GM10266 (cell line): ENCODE results near the gene MLEC.
A peak's percentile ranks its signal among the peaks of the same experiment; 100 is the strongest.

Experiments
- DNase-seq: peaks from one replicate; pipeline ENCODE4 v3.0.0; 2012; ENCODE audit errors: extremely low spot score
- TF ChIP-seq, protein P1 (sequence below): IDR thresholded peaks from 2 replicates; pipeline ENCODE4 v1.5.1; 2012; ENCODE audit warnings: mild to moderate bottlenecking, low read depth; ENCODE audit not compliant: control insufficient read depth, insufficient read depth; ENCODE audit errors: missing control alignments

The MLEC gene

DNA sequence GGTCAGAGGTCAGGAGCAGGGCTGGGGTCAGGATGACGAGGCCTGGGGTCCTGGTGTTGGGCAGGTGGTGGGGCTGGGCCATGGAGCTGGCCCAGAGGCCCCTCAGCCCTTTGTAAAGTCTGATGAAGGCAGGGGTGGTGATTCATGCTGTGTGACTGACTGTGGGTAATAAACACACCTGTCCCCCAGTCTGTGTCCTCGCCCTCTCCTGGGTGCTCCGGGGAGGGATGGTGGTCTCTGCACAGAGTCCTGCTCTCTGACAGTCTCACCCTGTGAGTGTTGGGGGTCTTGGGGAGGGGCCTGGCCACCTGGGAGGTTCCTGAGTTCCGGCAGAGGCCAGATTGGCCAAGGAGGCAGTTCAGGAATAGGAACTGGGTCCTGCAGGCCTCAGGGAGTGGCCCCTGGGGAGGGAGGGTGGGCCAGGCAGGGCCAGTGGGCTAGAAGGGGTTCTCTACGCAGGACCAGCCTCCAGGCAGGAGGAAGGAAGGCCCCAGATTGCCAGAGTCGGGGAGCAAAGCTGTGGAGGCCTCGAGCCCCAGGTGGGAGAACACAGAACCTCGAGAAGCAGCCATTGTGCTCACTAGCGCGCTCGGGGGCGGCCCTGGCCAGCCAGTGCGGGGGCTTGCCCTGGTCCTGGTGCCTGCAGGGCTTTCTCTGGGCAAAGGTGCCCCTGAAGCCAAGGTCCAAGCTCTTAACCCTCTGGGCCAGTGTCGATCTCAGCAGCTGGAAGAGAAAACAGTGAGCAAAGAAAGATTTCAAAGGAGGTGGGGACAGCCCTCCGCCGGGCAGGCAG lies 53.1 kb downstream of the MLEC start:
- TF ChIP-seq, protein P1, sequence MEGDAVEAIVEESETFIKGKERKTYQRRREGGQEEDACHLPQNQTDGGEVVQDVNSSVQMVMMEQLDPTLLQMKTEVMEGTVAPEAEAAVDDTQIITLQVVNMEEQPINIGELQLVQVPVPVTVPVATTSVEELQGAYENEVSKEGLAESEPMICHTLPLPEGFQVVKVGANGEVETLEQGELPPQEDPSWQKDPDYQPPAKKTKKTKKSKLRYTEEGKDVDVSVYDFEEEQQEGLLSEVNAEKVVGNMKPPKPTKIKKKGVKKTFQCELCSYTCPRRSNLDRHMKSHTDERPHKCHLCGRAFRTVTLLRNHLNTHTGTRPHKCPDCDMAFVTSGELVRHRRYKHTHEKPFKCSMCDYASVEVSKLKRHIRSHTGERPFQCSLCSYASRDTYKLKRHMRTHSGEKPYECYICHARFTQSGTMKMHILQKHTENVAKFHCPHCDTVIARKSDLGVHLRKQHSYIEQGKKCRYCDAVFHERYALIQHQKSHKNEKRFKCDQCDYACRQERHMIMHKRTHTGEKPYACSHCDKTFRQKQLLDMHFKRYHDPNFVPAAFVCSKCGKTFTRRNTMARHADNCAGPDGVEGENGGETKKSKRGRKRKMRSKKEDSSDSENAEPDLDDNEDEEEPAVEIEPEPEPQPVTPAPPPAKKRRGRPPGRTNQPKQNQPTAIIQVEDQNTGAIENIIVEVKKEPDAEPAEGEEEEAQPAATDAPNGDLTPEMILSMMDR = no peak
- DNase-seq = peak; percentile 23

DNA sequence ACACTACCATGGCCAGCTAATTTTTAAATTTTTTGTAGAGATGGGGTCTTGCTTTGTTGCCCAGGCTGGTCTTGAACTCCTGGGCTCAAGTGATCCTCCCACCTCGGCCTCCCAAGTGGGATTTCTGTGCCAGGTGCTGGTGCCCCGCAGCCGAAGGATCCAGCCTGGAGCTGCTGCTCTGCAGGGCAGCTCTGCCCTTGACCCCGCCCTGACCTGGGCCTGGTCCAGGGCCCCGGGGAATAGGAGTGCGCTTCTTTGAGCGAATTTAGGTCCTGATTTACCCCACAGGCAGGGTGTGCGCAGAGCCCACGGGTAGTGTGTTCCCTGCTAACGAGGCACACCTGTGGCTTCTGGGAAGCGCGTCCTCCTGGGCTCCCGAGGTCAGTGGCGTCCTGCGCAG lies 53.9 kb downstream of the MLEC start:
- TF ChIP-seq, protein P1 = no peak
- no peak for DNase-seq

DNA sequence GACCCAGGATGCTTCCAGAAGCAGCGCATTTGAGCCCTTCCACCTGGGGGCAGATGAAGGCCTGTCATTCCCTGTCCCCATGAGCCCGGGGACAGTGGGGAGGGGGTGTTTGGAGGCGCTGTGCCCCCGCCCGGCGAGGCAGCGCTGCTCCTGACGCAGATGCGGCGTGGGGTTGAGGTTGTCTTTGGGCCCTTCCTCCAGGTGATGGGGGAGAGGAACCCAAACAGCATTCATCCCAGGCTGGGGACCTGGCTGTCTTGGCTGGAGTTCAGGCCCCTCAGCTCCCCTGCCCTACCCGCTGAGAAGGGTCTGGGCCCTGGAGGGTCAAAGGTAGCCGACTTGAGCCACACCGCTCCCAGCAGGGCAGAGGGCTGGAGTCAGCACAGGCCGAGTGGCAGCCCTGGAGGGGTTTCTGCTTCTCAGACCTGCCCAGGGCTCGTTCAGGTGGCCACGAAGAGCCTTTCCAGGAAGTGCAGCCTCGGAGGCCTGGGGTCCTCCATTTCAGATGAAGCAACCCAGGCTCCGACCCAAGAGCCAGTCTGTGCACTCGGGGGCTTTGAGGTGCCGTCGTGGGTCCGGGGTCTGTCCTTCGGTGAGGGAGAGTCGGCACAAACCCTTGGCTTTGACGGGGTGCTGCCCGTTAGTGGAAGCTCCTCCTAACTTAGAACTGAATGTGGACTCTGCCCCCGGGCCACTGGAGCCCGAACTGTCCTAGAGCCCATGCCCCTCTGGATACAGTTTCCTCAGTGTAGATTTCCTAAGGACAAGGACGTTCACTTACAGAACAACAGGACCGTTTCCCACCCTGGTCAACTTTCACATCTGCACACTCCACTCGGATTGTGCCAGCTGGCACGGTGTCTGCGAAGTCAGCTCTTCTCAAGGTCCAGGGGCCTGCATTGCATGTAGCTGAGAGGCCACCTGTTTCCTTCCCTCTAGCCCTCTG lies 54.8 kb downstream of the MLEC start:
- TF ChIP-seq, protein P1 = no peak
- no peak for DNase-seq

DNA sequence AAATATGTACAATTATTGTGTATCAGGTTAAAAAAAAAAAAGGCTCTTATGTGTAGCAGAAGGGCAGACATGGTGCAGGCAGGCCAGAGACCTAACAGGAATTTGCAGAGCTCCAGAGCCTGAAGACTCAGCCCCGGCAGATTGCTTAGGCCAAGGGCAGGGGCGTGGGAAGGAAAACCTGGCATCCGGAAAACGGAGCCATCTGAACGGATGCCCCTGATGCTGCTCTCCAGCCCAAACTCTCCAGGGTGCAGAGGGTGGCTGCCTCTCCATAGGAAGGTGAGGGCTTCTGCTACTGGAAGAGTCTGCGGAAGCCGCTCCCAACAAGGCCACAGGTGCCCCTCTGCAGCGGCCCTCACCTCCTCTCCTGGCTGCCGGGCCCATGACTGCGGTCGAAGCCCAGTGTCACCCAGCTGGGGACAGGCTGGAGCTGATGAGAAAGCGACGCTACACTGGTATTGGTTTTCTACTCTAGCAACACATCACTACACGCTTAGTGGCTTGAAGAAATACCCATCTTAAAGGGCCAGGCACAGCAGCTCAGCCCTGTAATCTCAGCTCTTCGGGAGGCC lies 58.1 kb downstream of the MLEC start:
- DNase-seq = no peak
- TF ChIP-seq, protein P1 = no peak

DNA sequence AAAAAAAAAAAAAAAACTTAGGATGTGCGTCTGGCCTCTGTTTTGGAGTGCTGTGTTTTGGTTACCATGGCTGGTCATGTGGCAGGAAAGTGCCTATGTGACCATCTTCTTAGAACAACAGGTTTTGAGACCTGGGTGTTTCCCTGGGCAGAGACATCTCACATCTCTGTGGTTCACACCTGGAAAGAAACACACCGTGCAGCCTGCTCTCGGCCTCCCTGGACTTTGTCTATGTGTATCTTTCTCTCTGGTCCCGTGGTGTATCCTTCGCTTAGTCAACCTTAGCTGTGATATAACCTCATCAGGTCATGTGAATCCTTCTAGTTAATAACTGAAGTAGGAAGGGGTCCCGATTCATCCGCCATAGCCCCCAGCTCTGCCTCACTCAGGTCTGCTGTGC lies 61.3 kb downstream of the MLEC start:
- no peak for DNase-seq

DNA sequence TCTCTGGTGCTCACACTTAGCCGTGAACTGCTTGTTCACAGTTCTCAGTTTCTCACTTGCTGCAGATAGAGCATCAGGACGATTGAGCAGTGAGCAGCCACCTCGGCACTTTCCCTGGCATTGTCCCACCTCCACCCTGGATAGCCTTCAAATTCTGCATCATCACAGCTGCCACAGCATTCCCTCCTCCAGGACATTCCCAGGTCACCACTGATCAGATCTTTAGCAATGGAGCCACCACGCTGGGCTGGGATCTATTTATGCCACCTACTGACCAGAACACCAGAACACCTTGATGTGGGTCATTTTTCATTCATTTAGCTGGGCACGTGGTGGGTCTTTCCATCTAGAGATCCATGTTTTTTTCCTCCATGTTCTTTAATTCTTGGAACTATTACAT lies 62.3 kb downstream of the MLEC start:
- TF ChIP-seq, protein P1 = no peak
- no peak for DNase-seq

More for the DNA sequence above, 61.3 kb downstream of the MLEC start:
- TF ChIP-seq, protein P1 = no peak
